Loucy (cell line): ENCODE results near the gene SCO1.

ENCODE experiments used
- H2AFZ ChIP-seq: fragments of 200-600 bp; sonication (generic); 2 replicates; pipeline ENCODE4 v1.6.0; 2016; ENCODE audit warnings: antibody characterized with exemption, mild to moderate bottlenecking, low read length, moderate library complexity
- H3F3A ChIP-seq: fragments of 200-600 bp; 2 replicates; pipeline ENCODE4 v1.6.0; 2016; ENCODE audit warnings: antibody characterized with exemption, low read depth, mild to moderate bottlenecking
- H3K27me3 ChIP-seq: fragments of 200-600 bp; sonication (generic); 2 replicates; pipeline ENCODE4 v1.6.1; 2014; ENCODE audit warnings: low read length, mild to moderate bottlenecking; ENCODE audit not compliant: insufficient read depth, poor library complexity, severe bottlenecking
- H3K36me3 ChIP-seq: fragments of 200-600 bp; sonication (generic); 2 replicates; pipeline ENCODE4 v1.6.1; 2016; ENCODE audit warnings: low read length; ENCODE audit not compliant: insufficient read depth
- H3K4me1 ChIP-seq: fragments of 200-600 bp; sonication (generic); 2 replicates; pipeline ENCODE4 v1.5.1; 2014; ENCODE audit warnings: low read length, mild to moderate bottlenecking; ENCODE audit not compliant: insufficient read depth, poor library complexity, severe bottlenecking
- H3K4me2 ChIP-seq: fragments of 200-600 bp; sonication (generic); 2 replicates; pipeline ENCODE4 v1.6.0; 2014; ENCODE audit warnings: antibody characterized with exemption, low read length, low read depth, mild to moderate bottlenecking; ENCODE audit not compliant: poor library complexity, severe bottlenecking
- H3K4me3 ChIP-seq: fragments of 200-600 bp; sonication (generic); 2 replicates; pipeline ENCODE4 v1.5.1; 2014; ENCODE audit warnings: low read length, mild to moderate bottlenecking, mixed read lengths; ENCODE audit not compliant: poor library complexity, severe bottlenecking
- H3K79me2 ChIP-seq: fragments of 200-600 bp; sonication (generic); 2 replicates; pipeline ENCODE4 v1.6.1; 2014; ENCODE audit warnings: low read length; ENCODE audit not compliant: insufficient read depth
- H3K9ac ChIP-seq: fragments of 200-600 bp; sonication (generic); 2 replicates; pipeline ENCODE4 v1.6.0; 2014; ENCODE audit warnings: mild to moderate bottlenecking, low read depth, low read length, moderate library complexity; ENCODE audit not compliant: poor library complexity, severe bottlenecking
- H3K9me2 ChIP-seq: fragments of 200-600 bp; sonication (generic); replicated peaks from 2 replicates; pipeline ENCODE4 v1.6.1; 2016; ENCODE audit warnings: low read depth, low read length, mixed read lengths
- H3K9me3 ChIP-seq: fragments of 200-600 bp; sonication (generic); 2 replicates; pipeline ENCODE4 v1.6.1; 2014; ENCODE audit warnings: mild to moderate bottlenecking, antibody characterized with exemption, low read length, low read depth; ENCODE audit not compliant: insufficient read depth
- H4K20me1 ChIP-seq: fragments of 200-600 bp; sonication (generic); 2 replicates; pipeline ENCODE4 v1.6.0; 2014; ENCODE audit warnings: antibody characterized with exemption, low read length, mild to moderate bottlenecking; ENCODE audit not compliant: insufficient read depth, poor library complexity, severe bottlenecking
- CTCF ChIP-seq: fragments of 200-600 bp; sonication (generic); conservative IDR thresholded peaks from 2 replicates; pipeline ENCODE4 v1.5.1; 2014; ENCODE audit warnings: mild to moderate bottlenecking, antibody characterized with exemption, low read length
- EZH2phosphoT487 ChIP-seq: fragments of 200-600 bp; IDR thresholded peaks from 2 replicates; pipeline ENCODE4 v1.6.1; 2018; ENCODE audit warnings: antibody characterized with exemption, mild to moderate bottlenecking, moderate library complexity, borderline replicate concordance

The SCO1 gene

DNA sequence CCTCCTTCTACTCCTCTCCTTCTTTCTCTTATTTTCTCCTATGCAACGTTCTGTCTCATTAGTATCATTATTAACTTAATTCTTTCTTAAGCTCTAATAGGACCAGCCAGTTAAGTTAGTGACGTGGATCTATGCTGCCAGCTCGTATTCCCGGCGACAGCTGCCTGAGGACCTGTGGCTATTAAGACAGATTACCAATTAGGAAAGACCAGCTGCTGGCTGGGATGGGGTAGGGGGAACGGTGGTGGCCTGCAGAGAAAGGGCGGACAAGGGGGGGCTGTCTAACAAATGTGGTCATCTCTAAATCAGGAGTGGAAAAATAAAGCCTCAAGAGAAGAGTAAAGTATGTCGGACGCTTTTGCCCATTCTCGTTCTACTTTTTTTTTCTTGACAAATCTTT is 39.5 kb downstream of the SCO1 start:
- H3K27me3 ChIP-seq: no peaks in the 10 kb centered on the region
- H2AFZ ChIP-seq: no peak overlapping the region
- no peaks in the 10 kb centered on the region for H3K36me3 ChIP-seq
- H3K9me3 ChIP-seq: no peaks in the 10 kb centered on the region
- no peak overlapping the region for H3K9ac ChIP-seq
- H3K4me2 ChIP-seq: no peak overlapping the region
- H3K4me1 ChIP-seq: no peaks in the 10 kb centered on the region
- H3K79me2 ChIP-seq: no peaks in the 10 kb centered on the region
- no peaks in the 10 kb centered on the region for H3K9me2 ChIP-seq
- TF ChIP-seq CTCF (no peak), EZH2phosphoT487 (no peak)
- no peak overlapping the region for H3K4me3 ChIP-seq
- no peaks in the 10 kb centered on the region for H3F3A ChIP-seq
- H4K20me1 ChIP-seq: no peaks in the 10 kb centered on the region

GRCh38 chr17:10657148-10657547 is 40.2 kb downstream of the SCO1 start, which contains the start of gene MYH3:
TSS of gene MYH3 (minus strand) at chr17:10657309. CDS start at chr17:10655064, 2,245 bp downstream.
- TF ChIP-seq CTCF (no peak), EZH2phosphoT487 (no peak)
- Histone ChIP-seq H4K20me1 (no peaks in the 10 kb centered on the region), H3K9me3 (no peaks in the 10 kb centered on the region), H3K4me2 (no peak within 1 kb of the TSS), H3K4me1 (no peaks in the 10 kb centered on the region), H3K4me3 (no peak within 1 kb of the TSS), H3K9me2 (no peaks in the 10 kb centered on the region), H3K9ac (no peak within 1 kb of the TSS), H2AFZ (no peak within 1 kb of the TSS), H3K79me2 (no peaks in the 10 kb centered on the region), H3K36me3 (no peaks in the 10 kb centered on the region), H3F3A (no peaks in the 10 kb centered on the region), H3K27me3 (no peaks in the 10 kb centered on the region)

DNA sequence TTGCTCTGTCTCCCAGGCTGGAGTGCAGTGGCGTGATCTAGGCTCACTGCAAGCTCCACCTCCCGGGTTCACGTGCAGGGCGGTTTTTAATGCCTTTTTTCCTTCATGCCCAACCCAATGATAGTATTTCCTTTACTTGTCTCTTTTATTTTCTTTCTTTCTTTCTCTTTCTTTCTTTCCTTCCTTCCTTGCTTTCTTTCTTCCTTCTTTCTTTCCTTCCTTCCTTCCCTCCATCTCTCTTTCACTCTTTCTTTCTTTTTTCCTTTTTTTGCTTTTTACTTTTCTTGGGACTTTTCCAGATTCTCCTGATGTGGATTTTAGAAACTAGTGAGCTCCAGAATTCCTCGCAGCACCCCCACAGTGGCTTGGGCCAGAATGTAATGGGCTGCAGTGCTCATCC is 43.3 kb downstream of the SCO1 start:
- no peak for TF ChIP-seq EZH2phosphoT487
- no peak for TF ChIP-seq CTCF
- no peak overlapping the region for H3K4me2 ChIP-seq
- no peaks in the 10 kb centered on the region for H3K36me3 ChIP-seq

More for the DNA sequence above, 43.3 kb downstream of the SCO1 start:
- Histone ChIP-seq H3K9me3 (no peaks in the 10 kb centered on the region), H3K4me3 (no peak overlapping the region), H3K9me2 (no peaks in the 10 kb centered on the region), H3K27me3 (no peaks in the 10 kb centered on the region), H3K9ac (no peak overlapping the region), H3K79me2 (no peaks in the 10 kb centered on the region), H2AFZ (no peak overlapping the region), H3F3A (no peaks in the 10 kb centered on the region), H3K4me1 (no peaks in the 10 kb centered on the region), H4K20me1 (no peaks in the 10 kb centered on the region)
